K562 (cell line): ENCODE results near the gene RBM15. TPM values are rescaled to one million over a fixed set of nuclear protein-coding genes. Genes with fewer than 3 reads are reported as not detected.

Source experiments
- ERF ChIP-seq: fragments of 450-650 bp; formaldehyde crosslinking; IDR thresholded peaks from 2 replicates; pipeline ENCODE4 v1.4.0; 2020; ENCODE audit warnings: mild to moderate bottlenecking, mixed read lengths
- FOXP1 ChIP-seq: sonication (generic); formaldehyde crosslinking; IDR thresholded peaks from 2 replicates; pipeline ENCODE4 v1.8.0; 2022; ENCODE audit warnings: mild to moderate bottlenecking, missing genetic modification reagents
- GABPA ChIP-seq: fragments of 200-800 bp; sonication (Bioruptor generic); conservative IDR thresholded peaks from 2 replicates; pipeline ENCODE4 v1.6.1; 2016; ENCODE audit warnings: low read depth, missing genetic modification characterization, missing compliant biosample characterization
- HEY1 ChIP-seq: fragments of 250-450 bp; sonication (Bioruptor Pico); IDR thresholded peaks from 2 replicates; pipeline ENCODE4 v1.5.0; 2020; ENCODE audit warnings: mild to moderate bottlenecking, moderate library complexity, borderline replicate concordance
- L3MBTL2 ChIP-seq: fragments of 450-650 bp; IDR thresholded peaks from 2 replicates; pipeline ENCODE4 v1.6.1; 2016; ENCODE audit warnings: mild to moderate bottlenecking, moderate library complexity
- MED1 ChIP-seq: sonication (generic); formaldehyde crosslinking; IDR thresholded peaks from 2 replicates; pipeline ENCODE4 v1.8.1; 2023; ENCODE audit warnings: missing genetic modification reagents, borderline replicate concordance
- POLR2AphosphoS2 ChIP-seq: IDR thresholded peaks from 2 replicates; pipeline ENCODE4 v1.6.1; 2012; ENCODE audit warnings: low read length, improper control_type of control experiment
- SIN3A ChIP-seq, 2 experiments: fragments of 150-350 bp in 1 of 2; IDR thresholded peaks; 2 replicates each; pipeline ENCODE4 v1.6.1; 2011 to 2016; ENCODE audit warnings: borderline replicate concordance in 2 of 2, low read depth in 2 of 2, low read length in 2 of 2, mild to moderate bottlenecking in 2 of 2, moderate library complexity in 2 of 2; ENCODE audit not compliant: control insufficient read depth in 1 of 2
- STAG1 ChIP-seq: sonication (generic); formaldehyde crosslinking; IDR thresholded peaks from 2 replicates; pipeline ENCODE4 v1.5.0; 2020; ENCODE audit warnings: missing genetic modification reagents, borderline replicate concordance
- XRCC3 ChIP-seq: fragments of 450-650 bp; IDR thresholded peaks from 2 replicates; pipeline ENCODE4 v1.6.1; 2017; ENCODE audit warnings: mild to moderate bottlenecking, moderate library complexity
- ZNF224 ChIP-seq: sonication (generic); formaldehyde crosslinking; IDR thresholded peaks from 2 replicates; pipeline ENCODE4 v1.8.0; 2022; ENCODE audit warnings: mild to moderate bottlenecking, missing genetic modification reagents
- ZNF239 ChIP-seq: fragments of 250-450 bp; sonication (Bioruptor Pico); IDR thresholded peaks from 2 replicates; pipeline ENCODE4 v1.4.0; 2020; ENCODE audit warnings: mild to moderate bottlenecking
- ZNF274 ChIP-seq: IDR thresholded peaks from 2 replicates; pipeline ENCODE4 v1.6.1; 2011; ENCODE audit warnings: low read depth, mild to moderate bottlenecking, low read length, moderate library complexity, borderline replicate concordance
- polyA plus RNA-seq, 8 experiments: library from polyadenylated mRNA; depleted of rRNA in 4 of 8; stranded (reverse) in 5 of 8; unstranded in 3 of 8; fragments of >200 nt; fragmentation: Nextera tagmentation in 2 of 8; fragmentation: Illumina TruSeq in 1 of 8; extraction: Ambion mirVana in 2 of 8; extraction: Trizol in 1 of 8; gene quantifications; 2 replicates each; pipeline versions ENCODE4 v1.2.1 to v1.2.3, GENCODE V29; 2011 to 2014; ENCODE audit warnings: inconsistent platforms in 1 of 8, missing spikeins in 1 of 8
- total RNA-seq, 7 experiments: library from RNA; depleted of rRNA in 6 of 7; stranded (reverse); fragments of >200 nt in 6 of 7; fragmentation: Illumina TruSeq in 2 of 7; extraction: Trizol in 2 of 7; gene quantifications; 2 replicates each; pipeline versions ENCODE4 v1.2.1 to v1.2.3, GENCODE V29; 2011 to 2021; ENCODE audit warnings: low replicate concordance in 1 of 7
- TF ChIP-seq, protein P1 (sequence below): fragments of 250-450 bp; sonication (Bioruptor Pico); IDR thresholded peaks from 2 replicates; pipeline ENCODE4 v1.4.0; 2020
- TF ChIP-seq, protein P2 (sequence below): fragments of 450-650 bp; IDR thresholded peaks from 2 replicates; pipeline ENCODE4 v1.6.1; 2016; ENCODE audit warnings: mild to moderate bottlenecking

Gene RBM15
- total and polyA plus RNA-seq, 9 of the 15 experiments (the other 6 are each of a cell fraction or from before 2014, with no cell fraction given) = 2.4 to 63.4 (median 28.2) TPM

DNA sequence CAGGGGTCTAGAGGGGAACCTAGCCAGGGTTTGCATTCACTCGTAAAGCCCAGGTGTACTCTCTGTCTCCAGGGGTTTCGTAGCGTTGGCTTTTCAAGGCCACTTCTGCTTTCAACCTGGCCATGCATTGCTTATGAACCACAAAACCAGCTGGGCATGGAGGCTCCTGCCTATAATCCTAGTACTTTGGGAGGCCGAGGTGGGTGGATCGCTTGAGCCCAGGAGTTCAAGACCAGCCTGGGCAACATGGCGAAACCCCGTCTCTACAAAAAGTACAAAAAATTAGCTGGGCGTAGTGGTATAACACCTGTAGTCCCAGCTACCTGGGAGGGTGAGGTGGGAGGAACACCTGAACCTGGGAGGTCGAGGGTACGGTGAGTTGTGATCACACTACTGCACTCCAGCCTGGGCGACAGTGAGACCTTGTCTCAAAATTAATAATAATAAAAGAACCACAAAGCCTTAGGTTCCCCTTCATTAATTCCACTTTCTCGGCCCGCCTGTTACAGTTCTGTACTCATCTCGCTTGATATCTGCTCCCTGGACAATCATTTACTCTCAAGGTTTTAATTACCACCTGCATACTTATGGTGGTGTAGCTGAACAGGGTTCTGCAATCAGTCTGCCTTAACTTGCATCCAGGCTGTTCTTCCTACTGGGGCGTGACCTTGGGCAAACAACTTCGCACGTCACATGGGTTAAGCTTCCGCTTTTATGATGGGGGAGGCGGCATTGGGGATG, 45.6 kb downstream of the RBM15 start (continued):
- TF ChIP-seq, protein P1, sequence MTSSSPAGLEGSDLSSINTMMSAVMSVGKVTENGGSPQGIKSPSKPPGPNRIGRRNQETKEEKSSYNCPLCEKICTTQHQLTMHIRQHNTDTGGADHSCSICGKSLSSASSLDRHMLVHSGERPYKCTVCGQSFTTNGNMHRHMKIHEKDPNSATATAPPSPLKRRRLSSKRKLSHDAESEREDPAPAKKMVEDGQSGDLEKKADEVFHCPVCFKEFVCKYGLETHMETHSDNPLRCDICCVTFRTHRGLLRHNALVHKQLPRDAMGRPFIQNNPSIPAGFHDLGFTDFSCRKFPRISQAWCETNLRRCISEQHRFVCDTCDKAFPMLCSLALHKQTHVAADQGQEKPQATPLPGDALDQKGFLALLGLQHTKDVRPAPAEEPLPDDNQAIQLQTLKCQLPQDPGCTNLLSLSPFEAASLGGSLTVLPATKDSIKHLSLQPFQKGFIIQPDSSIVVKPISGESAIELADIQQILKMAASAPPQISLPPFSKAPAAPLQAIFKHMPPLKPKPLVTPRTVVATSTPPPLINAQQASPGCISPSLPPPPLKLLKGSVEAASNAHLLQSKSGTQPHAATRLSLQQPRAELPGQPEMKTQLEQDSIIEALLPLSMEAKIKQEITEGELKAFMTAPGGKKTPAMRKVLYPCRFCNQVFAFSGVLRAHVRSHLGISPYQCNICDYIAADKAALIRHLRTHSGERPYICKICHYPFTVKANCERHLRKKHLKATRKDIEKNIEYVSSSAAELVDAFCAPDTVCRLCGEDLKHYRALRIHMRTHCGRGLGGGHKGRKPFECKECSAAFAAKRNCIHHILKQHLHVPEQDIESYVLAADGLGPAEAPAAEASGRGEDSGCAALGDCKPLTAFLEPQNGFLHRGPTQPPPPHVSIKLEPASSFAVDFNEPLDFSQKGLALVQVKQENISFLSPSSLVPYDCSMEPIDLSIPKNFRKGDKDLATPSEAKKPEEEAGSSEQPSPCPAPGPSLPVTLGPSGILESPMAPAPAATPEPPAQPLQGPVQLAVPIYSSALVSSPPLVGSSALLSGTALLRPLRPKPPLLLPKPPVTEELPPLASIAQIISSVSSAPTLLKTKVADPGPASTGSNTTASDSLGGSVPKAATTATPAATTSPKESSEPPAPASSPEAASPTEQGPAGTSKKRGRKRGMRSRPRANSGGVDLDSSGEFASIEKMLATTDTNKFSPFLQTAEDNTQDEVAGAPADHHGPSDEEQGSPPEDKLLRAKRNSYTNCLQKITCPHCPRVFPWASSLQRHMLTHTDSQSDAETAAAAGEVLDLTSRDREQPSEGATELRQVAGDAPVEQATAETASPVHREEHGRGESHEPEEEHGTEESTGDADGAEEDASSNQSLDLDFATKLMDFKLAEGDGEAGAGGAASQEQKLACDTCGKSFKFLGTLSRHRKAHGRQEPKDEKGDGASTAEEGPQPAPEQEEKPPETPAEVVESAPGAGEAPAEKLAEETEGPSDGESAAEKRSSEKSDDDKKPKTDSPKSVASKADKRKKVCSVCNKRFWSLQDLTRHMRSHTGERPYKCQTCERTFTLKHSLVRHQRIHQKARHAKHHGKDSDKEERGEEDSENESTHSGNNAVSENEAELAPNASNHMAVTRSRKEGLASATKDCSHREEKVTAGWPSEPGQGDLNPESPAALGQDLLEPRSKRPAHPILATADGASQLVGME (CRISPR knock-in tag) = no peak
- no peak for TF ChIP-seq POLR2AphosphoS2
- TF ChIP-seq STAG1 = no peak
- TF ChIP-seq L3MBTL2 = no peak
- no peak for TF ChIP-seq HEY1
- no peak for TF ChIP-seq ERF
- no peak for TF ChIP-seq FOXP1 (CRISPR knock-in tag)
- TF ChIP-seq GABPA (tag) = no peak
- no peak for TF ChIP-seq ZNF239 (CRISPR knock-in tag)
- TF ChIP-seq SIN3A (IDR thresholded peaks at IDR 0.05; ENCODE audit: borderline replicate concordance in 2 of 2, control insufficient read depth in 1 of 2, low read depth in 2 of 2, low read length in 2 of 2) = no peak
- TF ChIP-seq, protein P2, sequence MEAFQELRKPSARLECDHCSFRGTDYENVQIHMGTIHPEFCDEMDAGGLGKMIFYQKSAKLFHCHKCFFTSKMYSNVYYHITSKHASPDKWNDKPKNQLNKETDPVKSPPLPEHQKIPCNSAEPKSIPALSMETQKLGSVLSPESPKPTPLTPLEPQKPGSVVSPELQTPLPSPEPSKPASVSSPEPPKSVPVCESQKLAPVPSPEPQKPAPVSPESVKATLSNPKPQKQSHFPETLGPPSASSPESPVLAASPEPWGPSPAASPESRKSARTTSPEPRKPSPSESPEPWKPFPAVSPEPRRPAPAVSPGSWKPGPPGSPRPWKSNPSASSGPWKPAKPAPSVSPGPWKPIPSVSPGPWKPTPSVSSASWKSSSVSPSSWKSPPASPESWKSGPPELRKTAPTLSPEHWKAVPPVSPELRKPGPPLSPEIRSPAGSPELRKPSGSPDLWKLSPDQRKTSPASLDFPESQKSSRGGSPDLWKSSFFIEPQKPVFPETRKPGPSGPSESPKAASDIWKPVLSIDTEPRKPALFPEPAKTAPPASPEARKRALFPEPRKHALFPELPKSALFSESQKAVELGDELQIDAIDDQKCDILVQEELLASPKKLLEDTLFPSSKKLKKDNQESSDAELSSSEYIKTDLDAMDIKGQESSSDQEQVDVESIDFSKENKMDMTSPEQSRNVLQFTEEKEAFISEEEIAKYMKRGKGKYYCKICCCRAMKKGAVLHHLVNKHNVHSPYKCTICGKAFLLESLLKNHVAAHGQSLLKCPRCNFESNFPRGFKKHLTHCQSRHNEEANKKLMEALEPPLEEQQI = no peak
- TF ChIP-seq MED1 = no peak
- no peak for TF ChIP-seq ZNF224
- no peak for TF ChIP-seq ZNF274
- TF ChIP-seq XRCC3 = no peak
- TF ChIP-seq, all 486 proteins: peak for 0
